GM12878 (cell line): ENCODE results near the gene MAGI1. TPM values are rescaled to one million over a fixed set of nuclear protein-coding genes. Genes with fewer than 3 reads are reported as not detected.

Experiments used
- ATAC-seq: fragments of 200-7000 bp; cut with Tn5 transposase; 3 replicates; pipeline ENCODE4 v1.9.1; 2020; ENCODE audit warnings: mild to moderate bottlenecking, moderate library complexity
- BruUV-seq: library from RNA; stranded (reverse); fragments of 400-500 nt; replicated peaks from 2 replicates; lab custom pipeline; 2021; lab: Mats Ljungman, UMichigan
- CTCF ChIA-PET: fragments of 300-600 bp; sonication (Branson Sonifier 250); formaldehyde crosslinking; extraction: SDS; loops from one replicate; lab custom pipeline; 2021; ENCODE audit warnings: inconsistent platforms; lab: Yijun Ruan, JAX
- POLR2A ChIA-PET: fragments of 350-600 bp; formaldehyde crosslinking; extraction: SDS; loops from one replicate; lab custom pipeline; 2021; ENCODE audit warnings: inconsistent platforms; lab: Charles Lee
- RAD21 ChIA-PET: fragments of 300-600 bp; sonication (Branson Sonifier 250); formaldehyde crosslinking; loops from one replicate; lab custom pipeline; 2023; ENCODE audit warnings: antibody characterized with exemption; ENCODE audit not compliant: unreplicated experiment; lab: Charles Lee
- SMC1A ChIA-PET: fragments of 300-600 bp; sonication (Branson Sonifier 250); formaldehyde crosslinking; loops from one replicate; lab custom pipeline; 2023; ENCODE audit not compliant: unreplicated experiment, uncharacterized antibody; lab: Charles Lee
- DNase-seq: peaks from one replicate; pipeline ENCODE4 v3.0.0-alpha.2; 2011; ENCODE audit warnings: low read depth, low spot score
- FAIRE-seq: peaks from 3 replicates; lab custom pipeline; 2011; peaks lifted over from hg19 to GRCh38; lab: Jason Lieb, UNC
- H2AFZ ChIP-seq: 2 replicates; pipeline ENCODE4 v1.6.0; 2011; ENCODE audit warnings: low read depth, low read length, control low read depth; ENCODE audit not compliant: control insufficient read depth
- H3K27ac ChIP-seq: 2 replicates; pipeline ENCODE4 v1.5.1; 2011; ENCODE audit warnings: control low read depth; ENCODE audit not compliant: control insufficient read depth, insufficient read depth
- H3K27me3 ChIP-seq, 2 experiments: replicated peaks in 1 of 2; 2 replicates each; pipeline versions ENCODE4 v1.6.0 to v1.6.1; 2011; ENCODE audit warnings: low read length in 1 of 2; ENCODE audit not compliant: control insufficient read depth in 2 of 2, insufficient read depth in 2 of 2
- H3K36me3 ChIP-seq, 2 experiments: 2 replicates each; pipeline ENCODE4 v1.5.1; 2011; ENCODE audit warnings: low read length in 1 of 2; ENCODE audit not compliant: control insufficient read depth in 2 of 2, insufficient read depth in 2 of 2
- H3K4me1 ChIP-seq: 2 replicates; pipeline ENCODE4 v1.6.1; 2011; ENCODE audit warnings: mild to moderate bottlenecking, low read length, moderate library complexity, mixed read lengths; ENCODE audit not compliant: control insufficient read depth, insufficient read depth
- H3K4me2 ChIP-seq: 2 replicates; pipeline ENCODE4 v1.6.0; 2011; ENCODE audit warnings: control low read depth; ENCODE audit not compliant: control insufficient read depth, insufficient read depth
- H3K4me3 ChIP-seq: fragments of 200-600 bp; sonication (generic); 2 replicates; pipeline ENCODE4 v1.5.1; 2016
- H3K79me2 ChIP-seq: 2 replicates; pipeline ENCODE4 v1.6.0; 2011; ENCODE audit warnings: low read length; ENCODE audit not compliant: control insufficient read depth, insufficient read depth
- H3K9ac ChIP-seq: 2 replicates; pipeline ENCODE4 v1.8.0; 2011; ENCODE audit warnings: low read length, control low read depth, mixed read lengths; ENCODE audit not compliant: control insufficient read depth, insufficient read depth
- H3K9me3 ChIP-seq: replicated peaks from 3 replicates; pipeline ENCODE4 v1.5.1; 2011; ENCODE audit warnings: mild to moderate bottlenecking, low read length; ENCODE audit not compliant: control insufficient read depth, insufficient read depth
- H4K20me1 ChIP-seq: 2 replicates; pipeline ENCODE4 v1.6.0; 2011; ENCODE audit not compliant: control insufficient read depth, insufficient read depth
- BACH1 ChIP-seq: fragments of 450-650 bp; IDR thresholded peaks from 2 replicates; pipeline ENCODE4 v1.6.1; 2017; ENCODE audit warnings: mild to moderate bottlenecking, borderline replicate concordance
- CHD2 ChIP-seq: IDR thresholded peaks from 2 replicates; pipeline ENCODE4 v1.6.1; 2011; ENCODE audit warnings: low read depth, low read length, improper control_type of control experiment, borderline replicate concordance
- CREB1 ChIP-seq: IDR thresholded peaks from 2 replicates; pipeline ENCODE4 v1.6.1; 2012; ENCODE audit warnings: low read depth, mild to moderate bottlenecking, inconsistent platforms
- MEF2B ChIP-seq: fragments of 450-650 bp; IDR thresholded peaks from 2 replicates; pipeline ENCODE4 v1.6.1; 2018; ENCODE audit warnings: mild to moderate bottlenecking, moderate library complexity; ENCODE audit not compliant: partially characterized antibody, poor library complexity, severe bottlenecking
- PBX3 ChIP-seq: IDR thresholded peaks from 2 replicates; pipeline ENCODE4 v1.6.1; 2011; ENCODE audit warnings: mild to moderate bottlenecking, low read depth, low read length, moderate library complexity; ENCODE audit not compliant: insufficient replicate concordance
- RB1 ChIP-seq: fragments of 450-650 bp; formaldehyde crosslinking; IDR thresholded peaks from 2 replicates; pipeline ENCODE4 v1.6.1; 2017; ENCODE audit warnings: mild to moderate bottlenecking, borderline replicate concordance
- SIN3A ChIP-seq: IDR thresholded peaks from 2 replicates; pipeline ENCODE4 v1.6.1; 2012; ENCODE audit warnings: low read depth, low read length, improper control_type of control experiment
- SPI1 ChIP-seq: IDR thresholded peaks from 2 replicates; pipeline ENCODE4 v1.6.1; 2011; ENCODE audit warnings: low read depth, mild to moderate bottlenecking, low read length, moderate library complexity, borderline replicate concordance; ENCODE audit not compliant: insufficient read depth
- TBL1XR1 ChIP-seq: IDR thresholded peaks from 2 replicates; pipeline ENCODE4 v1.6.1; 2012; ENCODE audit warnings: low read depth, low read length, improper control_type of control experiment
- ZBTB40 ChIP-seq: fragments of 450-650 bp; IDR thresholded peaks from 2 replicates; pipeline ENCODE4 v1.6.1; 2016; ENCODE audit warnings: mild to moderate bottlenecking, moderate library complexity, borderline replicate concordance
- ZNF384 ChIP-seq: IDR thresholded peaks from 2 replicates; pipeline ENCODE4 v1.6.1; 2012; ENCODE audit warnings: low read depth, mild to moderate bottlenecking, low read length, improper control_type of control experiment, borderline replicate concordance
- WGBS: methylation state at CpG from one replicate; pipeline ENCODE4 v1.1.6; 2016; ENCODE audit warnings: low lambda C conversion rate; ENCODE audit not compliant: insufficient replicate concordance, insufficient coverage; ENCODE audit errors: missing lambda C conversion rate; 5-methylcytosine and 5-hydroxymethylcytosine counted together
- in situ Hi-C: fragments of 300-500 bp; cut with MboI; formaldehyde crosslinking; loops from 9 replicates; pipeline ENCODE4 v1.14.3; 2018; ENCODE audit warnings: mixed read lengths
- intact Hi-C: fragments of 100-400 bp; cut with micrococcal nuclease; formaldehyde crosslinking; loops from one replicate; pipeline ENCODE4 v1.14.2; 2022; ENCODE audit not compliant: unreplicated experiment
- polyA plus RNA-seq, 11 experiments: library from polyadenylated mRNA; depleted of rRNA in 4 of 11; unstranded in 6 of 11; stranded (reverse) in 5 of 11; fragments of >200 nt; fragmentation: Nextera tagmentation in 4 of 11; fragmentation: Illumina TruSeq in 1 of 11; extraction: Ambion mirVana in 4 of 11; extraction: Trizol in 1 of 11; gene quantifications; 1 replicate in 1 of 11; 2 replicates in 10 of 11; pipeline versions ENCODE4 v1.2.1 to v1.2.3, GENCODE V29; 2011 to 2016; ENCODE audit warnings: inconsistent platforms in 2 of 11, missing spikeins in 2 of 11, low read depth in 1 of 11
- total RNA-seq, 4 experiments: library from RNA; depleted of rRNA in 3 of 4; stranded (reverse); fragments of >200 nt in 3 of 4; fragmentation: Illumina TruSeq in 1 of 4; extraction: Trizol in 1 of 4; gene quantifications; 2 replicates each; pipeline versions ENCODE4 v1.2.1 to v1.2.3, GENCODE V29; 2013 to 2021

MAGI1 gene
- total and polyA plus RNA-seq, 10 of the 15 experiments (the other 5 are each of a cell fraction or from before 2014, with no cell fraction given) = 0.02 to 3.3 (median 0.29) TPM; not detected in 1

DNA sequence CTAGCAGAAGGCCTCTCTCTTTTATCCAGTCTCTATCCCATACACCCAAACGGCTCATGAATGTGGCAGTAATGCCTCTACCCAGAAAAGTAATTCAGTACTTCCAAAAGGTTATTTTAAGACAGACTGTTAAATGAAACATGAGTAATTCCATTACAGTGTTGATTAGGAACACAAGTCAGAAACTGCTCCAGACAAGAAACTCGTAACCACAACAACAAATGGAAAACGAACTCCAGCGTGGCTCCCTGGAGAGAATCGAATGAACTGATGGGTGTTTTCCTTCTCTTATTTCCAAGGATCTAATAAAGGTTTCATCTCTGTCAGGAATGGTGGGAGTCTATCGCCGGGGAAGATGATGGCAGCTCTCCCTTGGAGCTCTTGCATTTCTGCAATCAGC, 228.4 kb downstream of the MAGI1 start:
- BruUV-seq = no TSS peak
- ATAC-seq = no peak
- ChIA-PET CTCF (no interaction called here), RAD21 (no interaction called here), SMC1A (no interaction called here), POLR2A (no interaction called here)
- 22% methylated on average over 7 of the region's 7 CpGs for WGBS
- intact Hi-C loops = no loop called here
- no peak for TF ChIP-seq SPI1
- TF ChIP-seq BACH1 = no peak
- no peak for TF ChIP-seq SIN3A
- TF ChIP-seq ZBTB40 = no peak
- TF ChIP-seq CREB1 = no peak
- TF ChIP-seq TBL1XR1 = no peak
- no peak for TF ChIP-seq PBX3
- TF ChIP-seq RB1 = no peak
- no peak for TF ChIP-seq ZNF384
- no peak for TF ChIP-seq MEF2B
- TF ChIP-seq CHD2 = no peak
- Histone ChIP-seq H3K9ac (no peak overlapping the region), H3K4me3 (no peak overlapping the region), H3K27ac (no peak overlapping the region), H3K4me1 (no peaks in the 10 kb centered on the region), H3K36me3 (no peaks in the 10 kb centered on the region), H2AFZ (no peak overlapping the region), H3K27me3 (no peaks in the 10 kb centered on the region), H3K9me3 (no peaks in the 10 kb centered on the region), H3K79me2 (no peaks in the 10 kb centered on the region), H4K20me1 (no peaks in the 10 kb centered on the region), H3K4me2 (no peak overlapping the region)
- FAIRE-seq = no peak
- no peak for DNase-seq
- in situ Hi-C loops = no loop called here
